ENCODE data around the gene ARHGEF6. TPM values are rescaled to one million over a fixed set of nuclear protein-coding genes. Genes with fewer than 3 reads are reported as not detected.
A peak's percentile ranks its signal among the peaks of the same experiment; 100 is the strongest.

The ARHGEF6 gene
- total RNA-seq, 4 donors from 2014 or later: 23.7 to 41.1 (median 29.6) TPM

DNA sequence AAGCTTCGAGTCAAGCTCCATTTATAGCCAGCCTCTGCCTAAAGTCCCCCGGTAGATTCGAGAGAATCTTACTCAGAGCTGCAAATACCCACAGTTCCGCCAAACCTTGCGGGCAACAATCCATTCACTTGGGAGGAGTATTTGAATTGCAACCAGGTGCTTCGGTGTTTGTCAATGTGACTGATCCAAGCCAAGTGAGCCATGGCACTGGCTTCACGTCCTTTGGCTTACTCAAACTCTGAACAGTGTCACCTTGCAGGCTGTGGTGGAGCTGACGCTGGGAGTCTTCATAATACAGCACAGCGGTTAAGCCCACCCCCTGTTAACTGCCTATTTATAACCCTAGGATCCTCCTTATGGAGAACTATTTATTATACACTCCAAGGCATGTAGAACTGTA lies 121.6 kb downstream of the ARHGEF6 start:
- Histone ChIP-seq H3K9me3 (no peaks in the 10 kb centered on the region), H3K27ac (no peak overlapping the region), H3K27me3 (no peaks in the 10 kb centered on the region), H3K4me3 (no peak overlapping the region), H3K4me1 (no peaks in the 10 kb centered on the region), H3K36me3 (peaks cover 0 to 3% (median 0%) of the 10 kb centered on the region in 3 donors)
- no peak for DNase-seq (ENCODE audit: low spot score in 2 of 2)
- TF ChIP-seq EP300 (IDR thresholded peaks at IDR 0.05) (no peak), POLR2A (IDR thresholded peaks at IDR 0.05) (no peak), CTCF (IDR thresholded peaks at IDR 0.05) (no peak)
- 76 to 79% methylated on average over 8 to 9 of the region's 9 CpGs for WGBS, 2 donors

GRCh38 chrX:136658151-136658550 lies 122.6 kb downstream of the ARHGEF6 start:
- 83 to 91% methylated on average over 5 of the region's 5 CpGs for WGBS, 2 donors
- H3K4me1 ChIP-seq: no peaks in the 10 kb centered on the region
- H3K27me3 ChIP-seq: no peaks in the 10 kb centered on the region
- H3K27ac ChIP-seq: no peak overlapping the region
- peaks cover 0 to 3% (median 0%) of the 10 kb centered on the region in 3 donors for H3K36me3 ChIP-seq
- TF ChIP-seq EP300 (IDR thresholded peaks at IDR 0.05): no peak
- no peak for TF ChIP-seq CTCF (IDR thresholded peaks at IDR 0.05)
- TF ChIP-seq POLR2A (IDR thresholded peaks at IDR 0.05): no peak
- no peaks in the 10 kb centered on the region for H3K9me3 ChIP-seq
- no peak overlapping the region for H3K4me3 ChIP-seq
- no peak for DNase-seq (ENCODE audit: low spot score in 2 of 2)

GRCh38 chrX:136656361-136656964 lies 124.3 kb downstream of the ARHGEF6 start:
- no peak for TF ChIP-seq POLR2A (IDR thresholded peaks at IDR 0.05)
- TF ChIP-seq CTCF (IDR thresholded peaks at IDR 0.05): no peak
- TF ChIP-seq EP300 (IDR thresholded peaks at IDR 0.05): no peak
- Histone ChIP-seq H3K27ac (no peak overlapping the region), H3K36me3 (peaks cover 0 to 3% (median 0%) of the 10 kb centered on the region in 3 donors), H3K9me3 (no peaks in the 10 kb centered on the region), H3K27me3 (no peaks in the 10 kb centered on the region), H3K4me3 (no peak overlapping the region), H3K4me1 (no peaks in the 10 kb centered on the region)
- no peak for DNase-seq (ENCODE audit: low spot score in 2 of 2)
- 77 to 79% methylated on average over 5 of the region's 5 CpGs for WGBS, 2 donors

DNA sequence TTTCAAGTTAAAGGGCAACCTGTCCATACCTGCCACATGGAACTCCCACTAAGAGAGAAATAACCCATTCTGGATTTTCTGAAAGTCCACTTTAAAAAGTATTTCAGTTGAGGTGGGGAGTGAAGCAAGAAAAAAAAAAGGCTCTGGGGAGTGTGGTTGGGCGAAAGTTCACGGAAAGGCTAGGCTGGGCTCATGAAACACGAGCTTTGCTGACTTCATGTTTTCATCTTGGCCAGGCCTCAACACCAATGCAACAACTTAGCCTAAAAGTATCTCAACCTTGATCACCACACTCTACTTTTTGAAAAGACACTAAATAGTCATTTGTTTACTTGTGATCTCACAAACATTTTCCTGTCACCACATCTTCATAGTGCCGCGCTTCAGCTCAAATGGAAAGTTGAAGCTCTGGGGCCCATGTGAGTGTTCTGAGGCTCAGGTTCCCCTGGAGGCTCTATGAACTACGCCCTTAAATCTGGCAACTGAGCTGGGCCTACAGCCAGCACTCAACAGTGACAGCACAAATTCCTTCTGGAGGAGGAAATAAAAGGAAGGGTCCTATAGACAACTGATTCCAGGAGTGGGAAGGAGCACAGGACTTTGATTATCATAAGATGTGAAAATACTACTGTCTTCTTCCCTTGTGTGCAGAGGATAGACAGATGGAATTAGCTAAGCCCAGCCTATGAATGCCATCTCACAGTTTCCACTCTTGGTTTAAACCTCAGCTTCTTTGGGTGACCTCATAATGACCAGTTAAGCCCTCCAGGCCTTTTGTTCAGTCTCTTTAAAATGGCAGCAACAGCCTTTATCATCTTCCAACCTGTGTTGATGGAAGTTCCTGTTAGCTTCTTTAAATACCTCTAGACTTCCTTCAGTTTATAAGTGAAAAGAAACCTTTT lies 127.7 kb downstream of the ARHGEF6 start:
- no peak for TF ChIP-seq CTCF (IDR thresholded peaks at IDR 0.05)
- no peak for TF ChIP-seq POLR2A (IDR thresholded peaks at IDR 0.05)
- no peak for TF ChIP-seq EP300 (IDR thresholded peaks at IDR 0.05)
- Histone ChIP-seq H3K27me3 (no peaks in the 10 kb centered on the region), H3K9me3 (no peaks in the 10 kb centered on the region), H3K4me3 (no peak overlapping the region), H3K4me1 (no peaks in the 10 kb centered on the region), H3K27ac (no peak overlapping the region), H3K36me3 (no peaks in the 10 kb centered on the region)
- 58 to 73% methylated on average over 6 of the region's 6 CpGs for whole genome bisulfite sequencing, 2 donors
- peak in 1 of 2 donors; percentile 5 for DNase-seq (ENCODE audit: low spot score in 2 of 2)

- Histone ChIP-seq H3K9me3 (no peaks in the 10 kb centered on the region), H3K36me3 (no peaks in the 10 kb centered on the region), H3K4me3 (no peak overlapping the region), H3K4me1 (no peaks in the 10 kb centered on the region), H3K27me3 (no peaks in the 10 kb centered on the region), H3K27ac (no peak overlapping the region)
- no peak for DNase-seq (ENCODE audit: low spot score in 2 of 2)
- TF ChIP-seq POLR2A (IDR thresholded peaks at IDR 0.05): no peak
- no peak for TF ChIP-seq EP300 (IDR thresholded peaks at IDR 0.05)
- 85 to 89% methylated on average over 3 of the region's 3 CpGs for WGBS, 2 donors
Measured at GRCh38 chrX:136650811-136651210, 129.9 kb downstream of the ARHGEF6 start.

All from tibial nerve (tissue), 4 donors.